Endothelial cell of umbilical vein (primary cell): ENCODE measurements around the gene CBFA2T3. TPM values are rescaled to one million over a fixed set of nuclear protein-coding genes. Genes with fewer than 3 reads are reported as not detected.

ENCODE experiments used
- BruUV-seq: library from RNA; stranded (reverse); fragments of 400-500 nt; replicated peaks from 2 replicates; lab custom pipeline; 2021; lab: Mats Ljungman, UMichigan
- CTCF ChIA-PET: fragments of 300-600, 350-600 bp; sonication (Branson Sonifier 250); formaldehyde crosslinking; loops from one replicate; lab custom pipeline; 2021; ENCODE audit warnings: antibody characterized with exemption, inconsistent platforms; lab: Charles Lee
- POLR2A ChIA-PET: fragments of 300-600, 350-600 bp; sonication (Branson Sonifier 250); formaldehyde crosslinking; loops from one replicate; lab custom pipeline; 2021; ENCODE audit warnings: antibody characterized with exemption, inconsistent platforms; lab: Charles Lee
- DNase-seq: peaks from one replicate; pipeline ENCODE4 v3.0.0-alpha.2; 2011; ENCODE audit warnings: low read depth, low spot score
- FAIRE-seq: peaks from 2 replicates; lab custom pipeline; 2011; peaks lifted over from hg19 to GRCh38; lab: Jason Lieb, UNC
- H2AFZ ChIP-seq: 2 replicates; pipeline ENCODE4 v1.6.0; 2012; ENCODE audit warnings: low read depth, low read length, control low read depth, inconsistent platforms
- H3K27ac ChIP-seq: 2 replicates; pipeline ENCODE4 v1.5.1; 2011; ENCODE audit warnings: low read depth, mild to moderate bottlenecking, control low read depth, low read length, moderate library complexity; ENCODE audit not compliant: insufficient read depth
- H3K27me3 ChIP-seq, 2 experiments: 2 replicates each; pipeline versions ENCODE4 v1.6.0 to v1.6.1; 2011; ENCODE audit warnings: low read length in 2 of 2, mixed read lengths in 1 of 2; ENCODE audit not compliant: control insufficient read depth in 2 of 2, insufficient read depth in 2 of 2
- H3K36me3 ChIP-seq, 2 experiments: 2 replicates in 1 of 2; 3 replicates in 1 of 2; pipeline ENCODE4 v1.5.1; 2011; ENCODE audit warnings: low read length in 2 of 2, mild to moderate bottlenecking in 1 of 2, moderate library complexity in 1 of 2; ENCODE audit not compliant: control insufficient read depth in 2 of 2, insufficient read depth in 2 of 2; ENCODE audit errors: extremely low read depth in 1 of 2
- H3K4me1 ChIP-seq: 3 replicates; pipeline ENCODE4 v1.5.1; 2011; ENCODE audit warnings: mild to moderate bottlenecking, low read length; ENCODE audit not compliant: control insufficient read depth, insufficient read depth; ENCODE audit errors: extremely low read depth
- H3K4me2 ChIP-seq: 2 replicates; pipeline ENCODE4 v1.6.1; 2011; ENCODE audit warnings: low read length, control low read depth, mixed read lengths; ENCODE audit not compliant: insufficient read depth
- H3K4me3 ChIP-seq, 3 experiments: fragments of 200-600 bp in 1 of 3; sonication (generic), shearing (Covaris generic) in 1 of 3; replicated peaks in 1 of 3; 2 replicates each; pipeline ENCODE4 v1.5.1; 2011 to 2016; ENCODE audit warnings: control low read depth in 3 of 3, low read length in 3 of 3, mild to moderate bottlenecking in 2 of 3, inconsistent platforms in 1 of 3, low read depth in 1 of 3, moderate library complexity in 1 of 3; ENCODE audit not compliant: insufficient read depth in 1 of 3
- H3K79me2 ChIP-seq: 2 replicates; pipeline ENCODE4 v1.6.0; 2012; ENCODE audit warnings: low read length, inconsistent platforms; ENCODE audit not compliant: control insufficient read depth, insufficient read depth
- H3K9ac ChIP-seq: replicated peaks from 2 replicates; pipeline ENCODE3; 2011; ENCODE audit warnings: low read length, control low read depth; ENCODE audit not compliant: insufficient read depth; ENCODE audit errors: extremely low read depth
- H3K9me1 ChIP-seq: replicated peaks from 3 replicates; pipeline ENCODE4 v1.6.0; 2011; ENCODE audit warnings: mild to moderate bottlenecking, low read length; ENCODE audit not compliant: control insufficient read depth, insufficient read depth; ENCODE audit errors: extremely low read depth
- H3K9me3 ChIP-seq: replicated peaks from 2 replicates; pipeline ENCODE4 v1.5.1; 2012; ENCODE audit warnings: low read length, inconsistent platforms; ENCODE audit not compliant: control insufficient read depth, insufficient read depth
- H4K20me1 ChIP-seq: replicated peaks from 2 replicates; pipeline ENCODE3; 2011; ENCODE audit warnings: mild to moderate bottlenecking, low read length; ENCODE audit not compliant: control insufficient read depth, insufficient read depth; ENCODE audit errors: extremely low read depth
- CTCF ChIP-seq, 2 donors: IDR thresholded peaks; 1 replicate in 1 of 2; 2 replicates in 1 of 2; pipeline ENCODE4 v1.5.1; 2011; ENCODE audit warnings: low read length in 2 of 2, mild to moderate bottlenecking in 2 of 2, moderate library complexity in 2 of 2, control low read depth in 1 of 2, inconsistent platforms in 1 of 2, low read depth in 1 of 2; ENCODE audit not compliant: insufficient read depth in 1 of 2; ENCODE audit errors: extremely low read depth in 1 of 2
- EZH2 ChIP-seq: IDR thresholded peaks from 2 replicates; pipeline ENCODE4 v1.6.1; 2012; ENCODE audit warnings: borderline replicate concordance, low read depth, mild to moderate bottlenecking, moderate library complexity, low read length, inconsistent platforms; ENCODE audit not compliant: severe bottlenecking
- FOS ChIP-seq: IDR thresholded peaks from 2 replicates; pipeline ENCODE4 v1.6.1; 2011; ENCODE audit warnings: mild to moderate bottlenecking, low read length, moderate library complexity, borderline replicate concordance; ENCODE audit not compliant: insufficient read depth
- GATA2 ChIP-seq: IDR thresholded peaks from 2 replicates; pipeline ENCODE4 v1.7.0; 2011; ENCODE audit warnings: low read depth, mild to moderate bottlenecking, moderate library complexity, mixed read lengths, low read length; ENCODE audit not compliant: insufficient read length, insufficient read depth
- JUN ChIP-seq: IDR thresholded peaks from 2 replicates; pipeline ENCODE4 v1.6.1; 2011; ENCODE audit warnings: borderline replicate concordance, low read depth; ENCODE audit not compliant: insufficient read length, insufficient read depth
- MAX ChIP-seq: IDR thresholded peaks from 2 replicates; pipeline ENCODE4 v1.6.1; 2011; ENCODE audit not compliant: insufficient read depth, insufficient read length
- MYC ChIP-seq: IDR thresholded peaks from one replicate; pipeline ENCODE4 v1.6.1; 2011; ENCODE audit warnings: mild to moderate bottlenecking, low read depth, low read length
- POLR2A ChIP-seq: IDR thresholded peaks from 2 replicates; pipeline ENCODE4 v1.6.1; 2012; ENCODE audit warnings: low read depth, mild to moderate bottlenecking, control low read depth, low read length
- POLR2AphosphoS5 ChIP-seq: IDR thresholded peaks from 2 replicates; pipeline ENCODE4 v1.6.1; 2012; ENCODE audit warnings: low read depth, mild to moderate bottlenecking, control low read depth, low read length, moderate library complexity; ENCODE audit not compliant: insufficient read depth
- dilution Hi-C: fragments of 300-500 bp; cut with MboI; formaldehyde crosslinking; loops from one replicate; pipeline ENCODE4 v1.15.0; 2019; ENCODE audit warnings: low sequenced_read_pairs; ENCODE audit not compliant: extremely low pct_ligation_motif_present
- intact Hi-C: fragments of 100-400 bp; cut with micrococcal nuclease; formaldehyde crosslinking; loops from one replicate; pipeline ENCODE4 v1.10.0; 2022
- polyA plus RNA-seq, 4 experiments: library from polyadenylated mRNA; depleted of rRNA in 3 of 4; stranded (reverse) in 3 of 4; unstranded in 1 of 4; fragments of >200 nt; gene quantifications; 2 replicates each; pipeline versions ENCODE4 v1.2.1 to v1.2.3, GENCODE V29; 2011 to 2012; ENCODE audit warnings: missing spikeins in 1 of 4
- total RNA-seq: library from RNA; stranded (reverse); gene quantifications from 2 replicates; pipeline ENCODE4 v1.2.3, GENCODE V29; 2021

The CBFA2T3 gene
- total and polyA plus RNA-seq, 2 donors (not counting 3 experiments of a cell fraction or from before 2014, with no cell fraction given), result not detected

GRCh38 chr16:88841521-88842307 lies 135.3 kb downstream of the CBFA2T3 start:
- Histone ChIP-seq H3K9me1 (no peaks in the 10 kb centered on the region), H3K27me3 (no peaks in the 10 kb centered on the region), H4K20me1 (no peaks in the 10 kb centered on the region), H3K4me1 (no peaks in the 10 kb centered on the region), H3K4me3 (no peak overlapping the region), H3K9ac (no peak overlapping the region), H3K9me3 (no peaks in the 10 kb centered on the region), H3K36me3 (peaks cover 0 to 10% of the 10 kb centered on the region in 2 experiments), H3K79me2 (no peaks in the 10 kb centered on the region), H3K27ac (no peak overlapping the region), H3K4me2 (no peak overlapping the region), H2AFZ (no peak overlapping the region)
- POLR2A ChIA-PET, result no interaction called here
- BruUV-seq, result no TSS peak
- TF ChIP-seq MYC (no peak), MAX (no peak), EZH2 (no peak), POLR2AphosphoS5 (no peak), POLR2A (no peak), CTCF (IDR thresholded peaks at IDR 0.05; ENCODE audit: extremely low read depth in 1 of 2, insufficient read depth in 1 of 2, low read depth in 1 of 2, low read length in 2 of 2) (no peak), FOS (no peak), JUN (no peak), GATA2 (no peak)
- intact Hi-C loops (no loop called here), dilution Hi-C loops (no loop called here)
- CTCF ChIA-PET, result no interaction called here
- no peak for FAIRE-seq
- DNase-seq, result no peak
